ENCODE measurements around the gene XAB2. TPM values are rescaled to one million over a fixed set of nuclear protein-coding genes. Genes with fewer than 3 reads are reported as not detected.

The XAB2 gene
- total RNA-seq, 1 donor from 2014 or later: 24.4 TPM

GRCh38 chr19:7668842-7669241 is 39.5 kb upstream of the XAB2 start, which contains the start of gene RETN:
Gene RETN, plus strand, starts transcription at chr19:7669049. Its CDS starts 278 bp downstream, at chr19:7669327.
- Histone ChIP-seq H3K4me3 (no peak within 1 kb of the TSS), H3K27me3 (ENCODE audit: low read depth) (peaks cover 79% of the 10 kb centered on the region), H3K27ac (replicated peaks) (no peak within 1 kb of the TSS), H3K9me3 (replicated peaks) (peaks cover 3% of the 10 kb centered on the region), H3K36me3 (no peaks in the 10 kb centered on the region), H3K4me1 (no peaks in the 10 kb centered on the region)
- no peak for TF ChIP-seq CTCF (IDR thresholded peaks at IDR 0.05; ENCODE audit: borderline replicate concordance)
- intact Hi-C loops (cut with micrococcal nuclease): no loop called here
- no peak for DNase-seq

- no peaks in the 10 kb centered on the region for H3K9me3 ChIP-seq (replicated peaks)
- intact Hi-C loops (cut with micrococcal nuclease): no loop called here
These were observed 35.7 kb upstream of the XAB2 start for GRCh38 chr19:7665076-7665475.

GRCh38 chr19:7663706-7664105 is 34.4 kb upstream of the XAB2 start:
- H3K36me3 ChIP-seq: no peaks in the 10 kb centered on the region
- no peaks in the 10 kb centered on the region for H3K4me1 ChIP-seq
- no peak overlapping the region for H3K27ac ChIP-seq (replicated peaks)
- H3K9me3 ChIP-seq (replicated peaks): no peaks in the 10 kb centered on the region
- H3K27me3 ChIP-seq (ENCODE audit: low read depth): peaks cover 84% of the 10 kb centered on the region
- intact Hi-C loops (cut with micrococcal nuclease): no loop called here
- TF ChIP-seq CTCF (IDR thresholded peaks at IDR 0.05; ENCODE audit: borderline replicate concordance): no peak
- DNase-seq: no peak
- H3K4me3 ChIP-seq: no peak overlapping the region

More at GRCh38 chr19:7665076-7665475, 35.7 kb upstream of the XAB2 start:
- Histone ChIP-seq H3K27me3 (ENCODE audit: low read depth) (peaks cover 84% of the 10 kb centered on the region), H3K27ac (replicated peaks) (no peak overlapping the region), H3K4me1 (no peaks in the 10 kb centered on the region), H3K36me3 (no peaks in the 10 kb centered on the region), H3K4me3 (no peak overlapping the region)
- no peak for DNase-seq
- no peak for TF ChIP-seq CTCF (IDR thresholded peaks at IDR 0.05; ENCODE audit: borderline replicate concordance)

GRCh38 chr19:7662657-7663056 is 33.3 kb upstream of the XAB2 start:
- H3K36me3 ChIP-seq: no peaks in the 10 kb centered on the region
- H3K4me1 ChIP-seq: no peaks in the 10 kb centered on the region
- no peak overlapping the region for H3K27ac ChIP-seq (replicated peaks)
- no peak overlapping the region for H3K4me3 ChIP-seq
- no peak for TF ChIP-seq CTCF (IDR thresholded peaks at IDR 0.05; ENCODE audit: borderline replicate concordance)
- no peak for DNase-seq
- H3K9me3 ChIP-seq (replicated peaks): no peaks in the 10 kb centered on the region
- intact Hi-C loops (cut with micrococcal nuclease): no loop called here
- H3K27me3 ChIP-seq (ENCODE audit: low read depth): peaks cover 81% of the 10 kb centered on the region

- H3K27me3 ChIP-seq (ENCODE audit: low read depth): peaks cover 74% of the 10 kb centered on the region
- H3K4me1 ChIP-seq: no peaks in the 10 kb centered on the region
- intact Hi-C loops (cut with micrococcal nuclease): no loop called here
- H3K36me3 ChIP-seq: no peaks in the 10 kb centered on the region
- no peaks in the 10 kb centered on the region for H3K9me3 ChIP-seq (replicated peaks)
- H3K27ac ChIP-seq (replicated peaks): no peak overlapping the region
- no peak overlapping the region for H3K4me3 ChIP-seq
- DNase-seq: no peak
- TF ChIP-seq CTCF (IDR thresholded peaks at IDR 0.05; ENCODE audit: borderline replicate concordance): no peak
These were observed 32.6 kb upstream of the XAB2 start for GRCh38 chr19:7661744-7662538.
